HuH-7.5 (cell line): ENCODE data around the gene SNAPC2.

Experiments used
- DNase-seq: peaks from one replicate; pipeline ENCODE4 v3.0.0; 2011; ENCODE audit warnings: low spot score

Gene SNAPC2

GRCh38 chr19:7919610-7920518 lies at the start of gene SNAPC2:
TSS of gene SNAPC2 (plus strand) at chr19:7920338. CDS start at chr19:7920367, 29 bp downstream.
- DNase-seq = peak; percentile 94

- peak; percentile 76 for DNase-seq
These were observed 49.3 kb upstream of the SNAPC2 start for GRCh38 chr19:7870571-7871436.

- peak; percentile 85 for DNase-seq
These were observed 48.5 kb upstream of the SNAPC2 start for GRCh38 chr19:7871437-7872305.

- no peak for DNase-seq
These were observed 47.6 kb upstream of the SNAPC2 start for GRCh38 chr19:7872306-7873204.

GRCh38 chr19:7873304-7874075 lies 46.6 kb upstream of the SNAPC2 start:
- DNase-seq = no peak

- no peak for DNase-seq
These were observed 45.9 kb upstream of the SNAPC2 start, which contains the start of gene PRR36 for GRCh38 chr19:7874076-7874896. TSS of gene PRR36 (minus strand) at chr19:7874390. CDS start at chr19:7873689, 701 bp downstream.

- DNase-seq = no peak
These were observed 45.3 kb upstream of the SNAPC2 start for GRCh38 chr19:7874897-7875273.

- DNase-seq = no peak
These were observed 42.8 kb upstream of the SNAPC2 start for GRCh38 chr19:7877249-7877836.

GRCh38 chr19:7879111-7879807 lies 40.9 kb upstream of the SNAPC2 start:
- no peak for DNase-seq

GRCh38 chr19:7879836-7880235 lies 40.3 kb upstream of the SNAPC2 start:
- DNase-seq = no peak

GRCh38 chr19:7881910-7882309 lies 38.2 kb upstream of the SNAPC2 start:
- no peak for DNase-seq

GRCh38 chr19:7883105-7883504 lies 37.0 kb upstream of the SNAPC2 start:
- no peak for DNase-seq

- no peak for DNase-seq
These were observed 36.2 kb upstream of the SNAPC2 start for GRCh38 chr19:7883796-7884570.

- DNase-seq = no peak
These were observed 34.3 kb upstream of the SNAPC2 start for GRCh38 chr19:7885818-7886217.

- no peak for DNase-seq
These were observed 32.6 kb upstream of the SNAPC2 start for GRCh38 chr19:7887408-7888144.

GRCh38 chr19:7888145-7888825 lies 31.9 kb upstream of the SNAPC2 start, which contains the start of gene LRRC8E:
TSS of gene LRRC8E (plus strand) at chr19:7888510. CDS start at chr19:7895604, 7,094 bp downstream.
- DNase-seq = peak; percentile 81
